Mucosa of descending colon (tissue), 3 donors: ENCODE measurements around the gene ARHGAP9. TPM values are rescaled to one million over a fixed set of nuclear protein-coding genes. Genes with fewer than 3 reads are reported as not detected.

Experiments
- ATAC-seq: fragments of 200-7000 bp; cut with Tn5 transposase; one replicate; pipeline ENCODE4 v1.9.1; 2020; ENCODE audit warnings: mild to moderate bottlenecking, moderate library complexity
- DNase-seq, 3 donors: peaks; one replicate each; pipeline ENCODE4 v3.0.0-alpha.2; 2020
- H3K36me3 ChIP-seq: fragments of 200-600 bp; one replicate; pipeline ENCODE4 v1.8.0; 2021; ENCODE audit warnings: low read depth, mild to moderate bottlenecking
- H3K4me1 ChIP-seq: fragments of 200-600 bp; one replicate; pipeline ENCODE4 v1.8.0; 2021; ENCODE audit warnings: low read depth, mild to moderate bottlenecking
- H3K4me3 ChIP-seq: fragments of 200-600 bp; one replicate; pipeline ENCODE4 v1.8.0; 2021; ENCODE audit warnings: mild to moderate bottlenecking
- H3K9me3 ChIP-seq: fragments of 200-600 bp; one replicate; pipeline ENCODE4 v1.8.0; 2021; ENCODE audit warnings: mild to moderate bottlenecking
- CTCF ChIP-seq: fragments of 200-600 bp; IDR thresholded peaks from one replicate; pipeline ENCODE4 v1.8.0; 2022; ENCODE audit warnings: antibody characterized with exemption, mild to moderate bottlenecking
- intact Hi-C, 2 donors: fragments of 100-400 bp; cut with DNase I in 1 of 2; cut with micrococcal nuclease in 1 of 2; formaldehyde crosslinking; loops; one replicate each; pipeline versions ENCODE4 v1.11.0 to v1.11.1; 2022; cut with DNase I, micrococcal nuclease
- total RNA-seq, 3 donors: library from RNA; stranded (reverse); fragmentation: NEBNext Ultra II Directional in 2 of 3; extraction: Animal tissue kit (Norgen Biotek cat#: 25700) in 2 of 3; gene quantifications; one replicate each; pipeline versions ENCODE4 v1.2.1 to v1.2.4, GENCODE V29; 2021 to 2023
- donor health status: DM: no; HTN: no; CAD: no; lungs with moderate emphysema.
- donor health status: DM: no; HTN: no; CAD: no.
- donor health status: DM: no; HTN: yes; CAD: no.

The ARHGAP9 gene
- total RNA-seq, 3 donors from 2014 or later: 8.8 to 18.5 (median 15.0) TPM

GRCh38 chr12:57469296-57470164 lies 10.1 kb downstream of the ARHGAP9 start:
- H3K9me3 ChIP-seq: no peaks in the 10 kb centered on the region
- peaks cover 11% of the 10 kb centered on the region for H3K4me1 ChIP-seq
- no peaks in the 10 kb centered on the region for H3K36me3 ChIP-seq
- ATAC-seq: no peak
- TF ChIP-seq CTCF: no peak
- intact Hi-C loops: no loop called here
- no peak overlapping the region for H3K4me3 ChIP-seq
- no peak for DNase-seq

- H3K36me3 ChIP-seq: no peaks in the 10 kb centered on the region
- peaks cover 11% of the 10 kb centered on the region for H3K4me1 ChIP-seq
- TF ChIP-seq CTCF: no peak
- H3K9me3 ChIP-seq: no peaks in the 10 kb centered on the region
- no peak for ATAC-seq
- no peak overlapping the region for H3K4me3 ChIP-seq
- intact Hi-C loops: no loop called here
- DNase-seq: no peak
These were observed 11.8 kb downstream of the ARHGAP9 start for GRCh38 chr12:57467915-57468314.

GRCh38 chr12:57467212-57467874 lies 12.3 kb downstream of the ARHGAP9 start:
- ATAC-seq: no peak
- no peak for TF ChIP-seq CTCF
- H3K36me3 ChIP-seq: no peaks in the 10 kb centered on the region
- intact Hi-C loops: no loop called here
- no peaks in the 10 kb centered on the region for H3K9me3 ChIP-seq
- H3K4me1 ChIP-seq: peaks cover 11% of the 10 kb centered on the region
- no peak for DNase-seq
- H3K4me3 ChIP-seq: no peak overlapping the region

- no peak for TF ChIP-seq CTCF
- intact Hi-C loops: no loop called here
- no peak for DNase-seq
- no peaks in the 10 kb centered on the region for H3K9me3 ChIP-seq
- ATAC-seq: no peak
- H3K36me3 ChIP-seq: no peaks in the 10 kb centered on the region
- H3K4me1 ChIP-seq: peaks cover 14% of the 10 kb centered on the region
- H3K4me3 ChIP-seq: no peak overlapping the region
These were observed 13.7 kb downstream of the ARHGAP9 start for GRCh38 chr12:57465747-57466505.

- Histone ChIP-seq H3K4me1 (peaks cover 14% of the 10 kb centered on the region), H3K36me3 (no peaks in the 10 kb centered on the region), H3K4me3 (no peak overlapping the region), H3K9me3 (no peaks in the 10 kb centered on the region)
- ATAC-seq: no peak
- TF ChIP-seq CTCF: no peak
- intact Hi-C loops: no loop called here
- no peak for DNase-seq
These were observed 14.5 kb downstream of the ARHGAP9 start for GRCh38 chr12:57465030-57465746.
